Measurements from ENCODE around the gene CRIP3. TPM values are rescaled to one million over a fixed set of nuclear protein-coding genes. Genes with fewer than 3 reads are reported as not detected.
"Not testable (repeated sequence)": the region's sequence is repeated elsewhere in the genome, so short reads cannot be mapped to it uniquely, and the experiment has no call there.

Gene CRIP3
- total and polyA plus RNA-seq, 9 donors: 0.80 to 2.6 (median 1.7) TPM

GRCh38 chr6:43306086-43306485 is 2.5 kb downstream of the CRIP3 start:
- H3K9me3 ChIP-seq: no peaks in the 10 kb centered on the region
- WGBS, 3 donors: 82 to 89% (median 87%) methylated on average over 7 of the region's 7 CpGs
- no peak for DNase-seq
- peaks cover 4% of the 10 kb centered on the region for H3K4me1 ChIP-seq (ENCODE audit: insufficient read depth)
- no peak overlapping the region for H3K27ac ChIP-seq
- no peaks in the 10 kb centered on the region for H3K27me3 ChIP-seq
- H3K36me3 ChIP-seq: no peaks in the 10 kb centered on the region
- no peak overlapping the region for H3K4me3 ChIP-seq
- intact Hi-C loops (cut with DNase I): no loop called here
- no peak for TF ChIP-seq POLR2A (IDR thresholded peaks at IDR 0.05)
- no peak for TF ChIP-seq CTCF (IDR thresholded peaks at IDR 0.05)
- no peak for TF ChIP-seq EP300 (IDR thresholded peaks at IDR 0.05)

GRCh38 chr6:43304882-43305281 is 3.7 kb downstream of the CRIP3 start:
- Histone ChIP-seq H3K9me3 (no peaks in the 10 kb centered on the region), H3K27ac (no peak overlapping the region), H3K4me1 (ENCODE audit: insufficient read depth) (peaks cover 4% of the 10 kb centered on the region), H3K36me3 (no peaks in the 10 kb centered on the region), H3K27me3 (no peaks in the 10 kb centered on the region), H3K4me3 (no peak overlapping the region)
- no peak for TF ChIP-seq CTCF (IDR thresholded peaks at IDR 0.05)
- DNase-seq: no peak
- intact Hi-C loops (cut with DNase I): no loop called here
- 71 to 75% (median 74%) methylated on average over 2 of the region's 2 CpGs for WGBS, 3 donors

- intact Hi-C loops (cut with DNase I): no loop called here
- TF ChIP-seq EP300 (IDR thresholded peaks at IDR 0.05) (no peak), CTCF (IDR thresholded peaks at IDR 0.05) (no peak), POLR2A (IDR thresholded peaks at IDR 0.05) (no peak)
- peaks cover 4% of the 10 kb centered on the region for H3K4me1 ChIP-seq (ENCODE audit: insufficient read depth)
- no peaks in the 10 kb centered on the region for H3K36me3 ChIP-seq
- no peaks in the 10 kb centered on the region for H3K27me3 ChIP-seq
- 70 to 79% (median 74%) methylated on average over 3 of the region's 3 CpGs for WGBS, 3 donors
- no peak overlapping the region for H3K27ac ChIP-seq
- no peak for DNase-seq
- no peak overlapping the region for H3K4me3 ChIP-seq
- H3K9me3 ChIP-seq: no peaks in the 10 kb centered on the region
Observed at GRCh38 chr6:43304361-43304760, 4.3 kb downstream of the CRIP3 start.

- Histone ChIP-seq H3K9me3 (no peaks in the 10 kb centered on the region), H3K36me3 (no peaks in the 10 kb centered on the region), H3K27me3 (no peaks in the 10 kb centered on the region), H3K4me1 (ENCODE audit: insufficient read depth) (peaks cover 4% of the 10 kb centered on the region), H3K4me3 (no peak overlapping the region), H3K27ac (no peak overlapping the region)
- intact Hi-C loops (cut with DNase I): no loop called here
- WGBS, 3 donors: 63 to 67% (median 66%) methylated on average over 8 of the region's 8 CpGs
- no peak for DNase-seq
- TF ChIP-seq POLR2A (IDR thresholded peaks at IDR 0.05) (no peak), EP300 (IDR thresholded peaks at IDR 0.05) (no peak), CTCF (IDR thresholded peaks at IDR 0.05) (no peak)
Observed at GRCh38 chr6:43303751-43304331, 4.8 kb downstream of the CRIP3 start.

GRCh38 chr6:43303006-43303405 is 5.6 kb downstream of the CRIP3 start:
- H3K36me3 ChIP-seq; H3K27ac ChIP-seq; intact Hi-C loops (cut with DNase I); H3K4me1 ChIP-seq (ENCODE audit: insufficient read depth); DNase-seq; H3K4me3 ChIP-seq; H3K27me3 ChIP-seq; H3K9me3 ChIP-seq: not testable (repeated sequence)
- WGBS, 3 donors: 55 to 71% (median 57%) methylated on average over 11 of the region's 11 CpGs
